GM12875 (cell line): ENCODE measurements around the gene SERF2.

Source experiments
- H3K4me3 ChIP-seq: one replicate; pipeline ENCODE4 v1.5.1; 2011; ENCODE audit warnings: low read depth, low read length, control low read depth
- CTCF ChIP-seq: IDR thresholded peaks from 2 replicates; pipeline ENCODE4 v1.5.1; 2011; ENCODE audit warnings: low read depth, mild to moderate bottlenecking, control low read depth, inconsistent platforms, low read length, moderate library complexity, borderline replicate concordance; ENCODE audit not compliant: insufficient read depth

The SERF2 gene

GRCh38 chr15:43793647-43794046, 1.5 kb downstream of the SERF2 start:
- TF ChIP-seq CTCF: no peak
- peak overlapping the region; percentile 96 for H3K4me3 ChIP-seq

- no peak for TF ChIP-seq CTCF
- no peak overlapping the region for H3K4me3 ChIP-seq
These were observed 2.3 kb downstream of the SERF2 start for GRCh38 chr15:43794269-43795037.

GRCh38 chr15:43795197-43795596, 3.1 kb downstream of the SERF2 start:
- no peak for TF ChIP-seq CTCF
- H3K4me3 ChIP-seq: no peak overlapping the region

- TF ChIP-seq CTCF: no peak
- H3K4me3 ChIP-seq: no peak overlapping the region
These were observed 3.9 kb downstream of the SERF2 start for GRCh38 chr15:43795997-43796396.

GRCh38 chr15:43796566-43796965, 4.4 kb downstream of the SERF2 start:
- no peak for TF ChIP-seq CTCF
- no peak overlapping the region for H3K4me3 ChIP-seq

GRCh38 chr15:43799209-43799944, 7.3 kb downstream of the SERF2 start:
- peak; percentile 22; the same call in 1 of the 2 replicates for TF ChIP-seq CTCF
- H3K4me3 ChIP-seq: no peak overlapping the region

- TF ChIP-seq CTCF: no peak
- peak within 1 kb of the TSS; percentile 81 for H3K4me3 ChIP-seq
These were observed 7.8 kb downstream of the SERF2 start, which contains the start of gene SERINC4 for GRCh38 chr15:43799945-43800285. Gene SERINC4, minus strand, starts transcription at chr15:43800220. Its CDS starts 234 bp downstream, at chr15:43799986.
